Measurements from ENCODE around the gene SYTL4. TPM values are rescaled to one million over a fixed set of nuclear protein-coding genes. Genes with fewer than 3 reads are reported as not detected.

SYTL4 gene
- total and polyA plus RNA-seq, 2 of the 13 experiments (the other 11 are each of a cell fraction or from before 2014, with no cell fraction given): 0.41 to 0.73 TPM

GRCh38 chrX:100647095-100647494 is 84.8 kb downstream of the SYTL4 start:
- peaks cover 81% of the 10 kb centered on the region for H3K4me1 ChIP-seq (ENCODE audit: insufficient read depth, low read length)
- H3K27ac ChIP-seq (ENCODE audit: extremely low read length, insufficient read depth, low read length): peak overlapping the region; percentile 97
- no TSS peak for BruUV-seq (replicated peaks)

More at GRCh38 chrX:100647095-100647494, 84.8 kb downstream of the SYTL4 start:
- DNase-seq (ENCODE audit: low spot score) (no peak), FAIRE-seq (peak; percentile 74), ATAC-seq (peak; percentile 21)
- peak overlapping the region; percentile 54; the same call in 1 of the 2 replicates for H3K9ac ChIP-seq (ENCODE audit: insufficient read depth, low read depth, low read length)
- H3K79me2 ChIP-seq (ENCODE audit: insufficient read depth, low read length): no peaks in the 10 kb centered on the region
- H2AFZ ChIP-seq (ENCODE audit: low read length): no peak overlapping the region
- in situ Hi-C loops (cut with HindIII; ENCODE audit: extremely low pct_ligation_motif_present, low pct_unique_long_range_greater_than_20kb): no loop called here
- H3K9me3 ChIP-seq (ENCODE audit: low read length): no peaks in the 10 kb centered on the region
- TF ChIP-seq EP300 (IDR thresholded peaks at IDR 0.05; ENCODE audit: low read depth in 2 of 2, low read length in 2 of 2) (peak in 1 of 2 experiments; percentile 4; a peak in 1 of 4 replicates), EP300 (CRISPR knock-in tag; IDR thresholded peaks at IDR 0.05; ENCODE audit: borderline replicate concordance) (no peak), NFIC (IDR thresholded peaks at IDR 0.05; ENCODE audit: low read length) (peak; percentile 29; the same call in 1 of the 2 replicates), RFXANK (CRISPR knock-in tag; IDR thresholded peaks at IDR 0.05) (no peak), PHF21A (CRISPR knock-in tag; IDR thresholded peaks at IDR 0.05) (0 out of 2 replicates have a peak, but pooled peaks have one; percentile 17), MTA1 (CRISPR knock-in tag; IDR thresholded peaks at IDR 0.05; ENCODE audit: borderline replicate concordance) (no peak), PAXIP1 (CRISPR knock-in tag; conservative IDR thresholded peaks at IDR 0.05) (peak; percentile 12; the same call in 1 of the 2 replicates)
- no peaks in the 10 kb centered on the region for H3K27me3 ChIP-seq (ENCODE audit: control insufficient read depth in 1 of 2, insufficient read depth in 2 of 2, low read length in 2 of 2)
- H3K4me3 ChIP-seq (replicated peaks in 1 of 3; ENCODE audit: insufficient read depth in 1 of 3, low read depth in 2 of 3, low read length in 3 of 3): peak overlapping the region in 1 of 3 experiments; percentile 28; a peak in 1 of 6 replicates
- peak overlapping the region; percentile 88 for H3K4me2 ChIP-seq (ENCODE audit: low read depth, low read length)
- no peaks in the 10 kb centered on the region for H3K36me3 ChIP-seq (replicated peaks in 1 of 2; ENCODE audit: control insufficient read depth in 1 of 2, insufficient read depth in 2 of 2, low read length in 2 of 2)
- CTCF ChIA-PET (ENCODE audit: low intra/inter-chr PET ratio, low total read pairs): no interaction called here
- intact Hi-C loops (cut with micrococcal nuclease; ENCODE audit: unreplicated experiment): no loop called here
- POLR2A ChIA-PET: interaction anchor here (5.1 kb wide), 1 partner anchor 10 kb away, joined by 67 read pairs; the partner anchor contains the start of gene TSPAN6
- 0% methylated on average over 1 of the region's 1 CpG for WGBS (ENCODE audit: low lambda C conversion rate)
- no peaks in the 10 kb centered on the region for H4K20me1 ChIP-seq (ENCODE audit: insufficient read depth, low read length)

Measured in HepG2 (cell line).